Measurements from ENCODE around the gene GH2.
"Not testable (repeated sequence)": the region's sequence is repeated elsewhere in the genome, so short reads cannot be mapped to it uniquely, and the experiment has no call there.

DNA sequence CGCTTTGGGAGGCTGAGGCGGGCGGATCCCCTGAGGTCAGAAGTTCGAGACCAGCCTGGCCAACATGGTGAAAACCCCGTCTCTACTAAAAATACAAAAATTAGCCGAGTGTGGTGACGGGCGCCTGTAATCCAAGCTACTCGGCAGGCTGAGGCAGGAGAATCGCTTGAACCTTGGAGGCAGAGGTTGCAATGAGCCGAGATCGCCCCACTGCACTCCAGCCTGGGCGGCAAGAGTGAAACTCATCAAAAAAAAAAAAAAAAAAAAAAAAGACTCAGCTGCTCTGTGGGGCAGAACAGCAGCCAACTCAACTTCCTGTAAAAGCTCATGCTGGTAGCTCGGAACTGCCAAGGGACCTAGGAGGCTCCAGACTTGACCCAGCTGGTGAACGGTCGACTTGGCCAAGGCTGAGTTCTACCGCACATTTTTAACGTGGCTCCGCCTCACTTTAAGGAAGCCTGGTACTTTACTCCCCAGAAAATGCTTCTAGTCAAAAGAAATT, 38.3 kb downstream of the GH2 start:
- not testable (repeated sequence) for TF ChIP-seq EZH2, EZH2phosphoT487 (IDR thresholded peaks at IDR 0.05)
- TF ChIP-seq, protein P1, sequence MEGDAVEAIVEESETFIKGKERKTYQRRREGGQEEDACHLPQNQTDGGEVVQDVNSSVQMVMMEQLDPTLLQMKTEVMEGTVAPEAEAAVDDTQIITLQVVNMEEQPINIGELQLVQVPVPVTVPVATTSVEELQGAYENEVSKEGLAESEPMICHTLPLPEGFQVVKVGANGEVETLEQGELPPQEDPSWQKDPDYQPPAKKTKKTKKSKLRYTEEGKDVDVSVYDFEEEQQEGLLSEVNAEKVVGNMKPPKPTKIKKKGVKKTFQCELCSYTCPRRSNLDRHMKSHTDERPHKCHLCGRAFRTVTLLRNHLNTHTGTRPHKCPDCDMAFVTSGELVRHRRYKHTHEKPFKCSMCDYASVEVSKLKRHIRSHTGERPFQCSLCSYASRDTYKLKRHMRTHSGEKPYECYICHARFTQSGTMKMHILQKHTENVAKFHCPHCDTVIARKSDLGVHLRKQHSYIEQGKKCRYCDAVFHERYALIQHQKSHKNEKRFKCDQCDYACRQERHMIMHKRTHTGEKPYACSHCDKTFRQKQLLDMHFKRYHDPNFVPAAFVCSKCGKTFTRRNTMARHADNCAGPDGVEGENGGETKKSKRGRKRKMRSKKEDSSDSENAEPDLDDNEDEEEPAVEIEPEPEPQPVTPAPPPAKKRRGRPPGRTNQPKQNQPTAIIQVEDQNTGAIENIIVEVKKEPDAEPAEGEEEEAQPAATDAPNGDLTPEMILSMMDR (IDR thresholded peaks at IDR 0.05), result not testable (repeated sequence)
